Measurements from ENCODE around the gene MAP1LC3A. TPM values are rescaled to one million over a fixed set of nuclear protein-coding genes. Genes with fewer than 3 reads are reported as not detected.
A peak's percentile ranks its signal among the peaks of the same experiment; 100 is the strongest.

Gene MAP1LC3A
- total RNA-seq, 4 donors from 2014 or later = 7.5 to 24.6 (median 19.4) TPM

- no peak for TF ChIP-seq CTCF (IDR thresholded peaks at IDR 0.05)
- TF ChIP-seq POLR2A (IDR thresholded peaks at IDR 0.05) = no peak
- 90 to 94% methylated on average over 6 to 8 of the region's 8 CpGs for WGBS, 2 donors
Observed at GRCh38 chr20:34539756-34540155, 18.8 kb upstream of the MAP1LC3A start.

GRCh38 chr20:34540596-34541263 is 17.8 kb upstream of the MAP1LC3A start:
- Histone ChIP-seq H3K36me3 (peaks cover 7 to 70% (median 28%) of the 10 kb centered on the region in 3 donors), H3K9me3 (no peaks in the 10 kb centered on the region), H3K4me1 (peaks cover 0 to 7% (median 7%) of the 10 kb centered on the region in 3 donors), H3K27ac (peak overlapping the region in 1 of 4 donors; percentile 29), H3K4me3 (no peak overlapping the region), H3K27me3 (no peaks in the 10 kb centered on the region)
- DNase-seq = no peak
- intact Hi-C loops (cut with DNase I) = no loop called here
- no peak for TF ChIP-seq CTCF (IDR thresholded peaks at IDR 0.05)
- TF ChIP-seq POLR2A (IDR thresholded peaks at IDR 0.05) = no peak
- 80 to 93% methylated on average over 14 to 15 of the region's 15 CpGs for whole genome bisulfite sequencing, 2 donors

More at GRCh38 chr20:34539756-34540155, 18.8 kb upstream of the MAP1LC3A start:
- Histone ChIP-seq H3K9me3 (no peaks in the 10 kb centered on the region), H3K4me3 (no peak overlapping the region), H3K27ac (no peak overlapping the region), H3K4me1 (peaks cover 0 to 7% (median 7%) of the 10 kb centered on the region in 3 donors), H3K36me3 (peaks cover 17 to 80% (median 38%) of the 10 kb centered on the region in 3 donors), H3K27me3 (no peaks in the 10 kb centered on the region)
- DNase-seq = no peak
- intact Hi-C loops (cut with DNase I) = no loop called here

- DNase-seq = no peak
- Histone ChIP-seq H3K4me3 (no peak overlapping the region), H3K4me1 (peaks cover 0 to 7% (median 7%) of the 10 kb centered on the region in 3 donors), H3K27ac (peak overlapping the region in 1 of 4 donors; percentile 29), H3K27me3 (no peaks in the 10 kb centered on the region), H3K36me3 (peaks cover under 1 to 64% (median 27%) of the 10 kb centered on the region in 3 donors), H3K9me3 (no peaks in the 10 kb centered on the region)
- WGBS, 2 donors = 76 to 79% methylated on average over 12 to 13 of the region's 13 CpGs
- intact Hi-C loops (cut with DNase I) = no loop called here
- TF ChIP-seq CTCF (IDR thresholded peaks at IDR 0.05) = no peak
- TF ChIP-seq POLR2A (IDR thresholded peaks at IDR 0.05) = no peak
Observed at GRCh38 chr20:34541264-34541901, 17.1 kb upstream of the MAP1LC3A start.

GRCh38 chr20:34541917-34542316 is 16.6 kb upstream of the MAP1LC3A start:
- Histone ChIP-seq H3K36me3 (peaks cover 0 to 59% (median 24%) of the 10 kb centered on the region in 3 donors), H3K4me3 (no peak overlapping the region), H3K27me3 (no peaks in the 10 kb centered on the region), H3K9me3 (no peaks in the 10 kb centered on the region), H3K27ac (no peak overlapping the region), H3K4me1 (peaks cover 0 to 11% (median 7%) of the 10 kb centered on the region in 3 donors)
- 71 to 74% methylated on average over 10 to 16 of the region's 16 CpGs for WGBS, 2 donors
- intact Hi-C loops (cut with DNase I) = no loop called here
- DNase-seq = no peak
- TF ChIP-seq POLR2A (IDR thresholded peaks at IDR 0.05) (no peak), CTCF (IDR thresholded peaks at IDR 0.05) (no peak)

GRCh38 chr20:34542439-34542838 is 16.1 kb upstream of the MAP1LC3A start:
- Histone ChIP-seq H3K4me1 (peaks cover 0 to 13% (median 7%) of the 10 kb centered on the region in 3 donors), H3K27me3 (no peaks in the 10 kb centered on the region), H3K9me3 (no peaks in the 10 kb centered on the region), H3K4me3 (no peak overlapping the region), H3K27ac (no peak overlapping the region), H3K36me3 (peaks cover 0 to 53% (median 20%) of the 10 kb centered on the region in 3 donors)
- TF ChIP-seq POLR2A (IDR thresholded peaks at IDR 0.05) (no peak), CTCF (IDR thresholded peaks at IDR 0.05) (no peak)
- DNase-seq = no peak
- WGBS, 2 donors = 84 to 89% methylated on average over 3 to 5 of the region's 6 CpGs
- intact Hi-C loops (cut with DNase I) = no loop called here
